T47D (cell line): ENCODE measurements around the gene FOXS1.

Experiments
- DNase-seq, 2 experiments: peaks; one replicate each; pipeline versions ENCODE4 v3.0.0 to v3.0.0-alpha.2; 2011 to 2012; ENCODE audit warnings: low read depth in 1 of 2, low spot score in 1 of 2
- JUND ChIP-seq: IDR thresholded peaks from 2 replicates; pipeline ENCODE4 v1.6.1; 2012; ENCODE audit warnings: low read depth
- in situ Hi-C: cut with HindIII; loops from 2 replicates; pipeline ENCODE4 v1.10.0; 2016; ENCODE audit warnings: low sequenced_read_pairs, low pct_unique_long_range_greater_than_20kb

FOXS1 gene

GRCh38 chr20:31809661-31810060 lies 35.7 kb downstream of the FOXS1 start:
- TF ChIP-seq JUND = no peak
- in situ Hi-C loops = no loop called here
- DNase-seq = no peak

DNA sequence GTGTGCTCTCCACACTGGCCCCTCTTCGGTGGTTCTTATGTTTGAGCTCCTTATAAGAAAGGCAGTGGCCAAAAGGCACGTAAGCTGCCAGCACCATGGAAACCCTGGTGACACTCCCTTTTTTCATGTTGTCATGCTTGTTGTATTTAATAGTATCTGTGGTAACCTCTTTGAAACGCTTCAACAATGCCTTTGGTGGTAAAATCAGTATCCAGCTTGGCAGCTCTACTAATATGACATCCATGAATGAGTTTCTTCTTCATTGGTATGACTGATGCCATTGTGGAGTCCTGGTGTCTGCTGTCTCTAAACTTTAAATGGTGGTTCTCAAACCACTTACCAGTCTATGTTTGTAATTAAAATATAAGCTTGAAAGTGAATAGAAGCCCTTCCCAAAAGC lies 36.9 kb downstream of the FOXS1 start:
- in situ Hi-C loops = no loop called here
- no peak for TF ChIP-seq JUND
- no peak for DNase-seq

GRCh38 chr20:31806564-31807355 lies 38.6 kb downstream of the FOXS1 start:
- no peak for DNase-seq
- in situ Hi-C loops = no loop called here
- TF ChIP-seq JUND = no peak

- in situ Hi-C loops = no loop called here
- no peak for DNase-seq
- TF ChIP-seq JUND = no peak
Measured at GRCh38 chr20:31803552-31804291, 41.7 kb downstream of the FOXS1 start.

- TF ChIP-seq JUND = no peak
- in situ Hi-C loops = no loop called here
- DNase-seq = no peak
Measured at GRCh38 chr20:31801508-31801907, 43.9 kb downstream of the FOXS1 start.

DNA sequence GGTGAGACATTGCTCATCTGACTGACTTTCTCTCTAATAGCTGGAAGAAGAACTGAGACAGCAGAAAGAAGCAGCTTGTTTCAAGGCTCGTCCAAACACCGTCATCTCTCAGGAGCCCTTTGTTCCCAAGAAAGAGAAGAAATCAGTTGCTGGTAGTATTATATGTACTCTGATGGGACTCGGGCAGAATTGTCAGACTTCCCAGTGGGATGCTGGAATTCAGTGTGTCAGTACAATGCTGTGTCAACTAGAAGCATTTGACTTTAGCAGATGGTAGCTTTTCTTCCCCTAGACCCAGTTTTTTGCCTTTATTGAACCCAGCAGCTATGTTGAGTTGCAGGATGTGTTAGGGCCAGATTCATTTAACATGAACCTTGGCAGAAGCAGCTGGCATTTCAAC lies 48.0 kb downstream of the FOXS1 start:
- in situ Hi-C loops = no loop called here
- TF ChIP-seq JUND = no peak
- no peak for DNase-seq
